ENCODE measurements around the gene BATF2. TPM values are rescaled to one million over a fixed set of nuclear protein-coding genes. Genes with fewer than 3 reads are reported as not detected.
A peak's percentile ranks its signal among the peaks of the same experiment; 100 is the strongest.

BATF2 gene, protein sequence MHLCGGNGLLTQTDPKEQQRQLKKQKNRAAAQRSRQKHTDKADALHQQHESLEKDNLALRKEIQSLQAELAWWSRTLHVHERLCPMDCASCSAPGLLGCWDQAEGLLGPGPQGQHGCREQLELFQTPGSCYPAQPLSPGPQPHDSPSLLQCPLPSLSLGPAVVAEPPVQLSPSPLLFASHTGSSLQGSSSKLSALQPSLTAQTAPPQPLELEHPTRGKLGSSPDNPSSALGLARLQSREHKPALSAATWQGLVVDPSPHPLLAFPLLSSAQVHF
- total RNA-seq: 10 to 100 TPM in 1 of 8 experiments, 1 to 10 TPM in 4, under 1 TPM in 3; 0.22 to 15.8 (median 1.1) TPM

DNA sequence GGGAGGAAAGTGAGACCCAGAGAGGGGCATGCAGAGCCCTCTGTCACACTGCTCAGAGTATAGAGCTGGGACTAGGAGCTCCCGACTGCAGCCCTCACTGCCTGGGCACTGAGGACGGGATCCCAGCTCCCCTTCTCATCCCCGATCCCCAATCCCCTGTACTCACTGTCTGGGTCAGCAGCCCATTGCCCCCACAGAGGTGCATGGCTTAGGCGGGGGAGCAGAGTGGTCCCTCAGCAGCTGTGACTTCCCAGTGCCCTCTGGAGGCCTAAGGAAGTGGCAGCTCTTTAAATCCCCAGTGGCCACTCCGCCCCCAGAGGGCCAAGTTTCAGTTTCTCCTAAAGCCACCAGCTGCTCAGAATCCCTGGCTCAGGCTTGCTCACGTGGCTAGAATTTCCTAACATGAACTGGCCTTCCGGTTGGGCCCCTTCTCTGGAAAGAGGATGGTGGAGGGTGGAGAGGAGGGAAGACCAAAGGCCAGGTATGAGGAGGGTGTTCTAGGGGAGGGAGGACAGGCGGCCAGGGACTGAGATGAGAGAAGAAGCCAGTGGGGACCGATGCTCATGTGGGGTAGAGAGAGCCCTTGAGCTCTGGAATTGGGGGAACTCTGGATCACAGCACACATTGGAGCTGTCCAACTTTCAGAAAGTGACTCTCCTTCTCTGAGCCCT is at the start of gene BATF2:
Gene BATF2 (minus strand): TSS at position 262 of the 671 bp plus-strand sequence. CDS start 57 bp downstream, at position 205.
- in situ Hi-C loops (cut with MboI; ENCODE audit: low pct_unique_long_range_greater_than_20kb in 2 of 9, low sequenced_read_pairs in 9 of 9, unreplicated experiment in 9 of 9): no loop called here
- Histone ChIP-seq H3K4me1 (replicated peaks in 1 of 2) (peaks cover 0 to 4% of the 10 kb centered on the region in 2 donors), H3K27ac (no peak within 1 kb of the TSS), H3K4me3 (no peak within 1 kb of the TSS)
- peak; percentile 90 to 98 (median 94) for ATAC-seq (replicated peaks in 6 of 8)
- WGBS, 10 experiments: 0 to 100% (median 33%) methylated on average over 1 to 5 of the region's 9 CpGs; no CpG with 5 or more reads in 4 of the 10 experiments

DNA sequence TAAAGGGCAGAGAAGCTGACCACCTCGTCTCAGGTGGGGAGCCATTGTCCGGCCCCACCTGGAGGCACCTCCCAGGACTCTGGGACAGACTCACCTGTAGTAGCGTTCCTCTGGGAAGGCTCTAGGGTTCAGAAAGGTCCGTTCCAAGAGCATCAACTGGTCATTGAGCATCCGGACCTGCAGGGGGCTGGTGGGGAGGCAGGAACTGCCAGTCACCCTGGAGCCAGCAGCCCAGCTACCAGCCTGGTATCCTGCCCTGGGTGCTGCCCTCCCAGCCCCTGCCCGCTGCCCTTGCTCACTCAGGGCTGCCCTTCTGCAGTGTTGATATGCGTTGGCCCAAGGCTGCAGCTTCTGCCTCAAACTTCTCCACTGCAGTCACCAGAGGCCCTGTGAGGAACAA is 49.0 kb upstream of the BATF2 start:
- in situ Hi-C loops (cut with MboI; ENCODE audit: low pct_unique_long_range_greater_than_20kb in 2 of 9, low sequenced_read_pairs in 9 of 9, unreplicated experiment in 9 of 9): no loop called here
- H3K4me3 ChIP-seq: no peak overlapping the region
- WGBS, 10 experiments: 83 to 100% (median 100%) methylated on average over 1 to 2 of the region's 7 CpGs; no CpG with 5 or more reads in 7 of the 10 experiments
- H3K4me1 ChIP-seq (replicated peaks in 1 of 2): peaks cover 7 to 8% of the 10 kb centered on the region in 2 donors
- no peak for ATAC-seq (replicated peaks in 6 of 8)
- H3K27ac ChIP-seq: no peak overlapping the region

DNA sequence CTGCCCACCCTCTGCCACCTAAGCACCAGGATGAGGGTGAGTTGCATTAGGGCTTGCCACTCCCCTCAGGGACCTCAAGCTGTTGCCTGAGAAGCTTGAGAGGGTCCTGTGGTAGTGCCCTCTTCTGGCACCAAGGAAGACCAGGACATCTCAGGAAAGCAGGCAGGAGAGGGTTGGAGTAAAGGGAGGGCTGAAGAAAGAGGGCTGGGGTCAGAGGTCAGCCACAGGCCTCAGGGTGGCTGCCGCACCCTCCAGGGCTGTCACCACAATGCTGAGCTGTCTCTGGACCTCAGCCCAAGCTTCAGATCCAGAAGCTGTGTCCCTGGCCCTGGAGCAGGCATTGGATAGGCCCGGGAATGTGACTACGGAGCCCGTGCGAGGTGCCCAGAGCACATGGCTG is 48.3 kb upstream of the BATF2 start:
- H3K4me3 ChIP-seq: no peak overlapping the region
- WGBS, 10 experiments: 97% methylated on average over 4 of the region's 5 CpGs; no CpG with 5 or more reads in 9 of the 10 experiments
- no peak for ATAC-seq (replicated peaks in 6 of 8)
- H3K27ac ChIP-seq: no peak overlapping the region
- peaks cover 7 to 8% of the 10 kb centered on the region in 2 donors for H3K4me1 ChIP-seq (replicated peaks in 1 of 2)
- in situ Hi-C loops (cut with MboI; ENCODE audit: low pct_unique_long_range_greater_than_20kb in 2 of 9, low sequenced_read_pairs in 9 of 9, unreplicated experiment in 9 of 9): no loop called here

DNA sequence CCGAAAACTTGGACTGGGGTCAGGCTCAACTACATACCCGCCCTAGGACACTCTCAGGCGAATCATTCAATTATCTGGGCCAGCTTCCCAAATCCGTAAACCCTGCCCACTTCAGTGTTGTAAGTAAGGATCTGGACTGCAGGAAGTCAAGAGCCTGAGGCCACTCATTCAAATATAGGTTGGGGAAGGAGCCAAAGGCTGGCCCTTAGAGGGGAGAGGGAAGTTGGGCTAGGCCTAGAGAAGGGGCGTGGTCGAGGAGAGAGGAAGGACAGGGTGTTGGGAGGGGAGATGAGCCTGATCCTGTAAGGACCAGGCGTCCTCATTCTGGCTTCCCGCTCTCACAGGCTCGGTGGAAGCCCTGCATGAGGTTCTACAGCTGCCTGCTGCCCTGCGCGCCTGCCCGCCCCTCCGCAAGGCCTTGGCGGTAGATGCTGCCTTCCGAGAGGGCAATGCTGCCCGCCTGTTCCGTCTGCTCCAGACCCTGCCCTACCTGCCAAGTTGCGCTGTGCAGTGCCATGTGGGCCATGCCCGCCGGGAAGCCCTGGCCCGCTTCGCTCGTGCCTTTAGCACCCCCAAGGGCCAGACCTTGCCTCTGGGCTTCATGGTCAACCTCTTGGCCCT is 47.2 kb upstream of the BATF2 start:
- Histone ChIP-seq H3K27ac (no peak overlapping the region), H3K4me3 (no peak overlapping the region), H3K4me1 (replicated peaks in 1 of 2) (peaks cover 7 to 8% of the 10 kb centered on the region in 2 donors)
- 34 to 100% (median 85%) methylated on average over 1 to 15 of the region's 23 CpGs; no CpG with 5 or more reads in 2 of the 10 experiments for WGBS, 10 experiments
- in situ Hi-C loops (cut with MboI; ENCODE audit: low pct_unique_long_range_greater_than_20kb in 2 of 9, low sequenced_read_pairs in 9 of 9, unreplicated experiment in 9 of 9): no loop called here
- peak in 3 of 8 experiments; percentile 0 to 26 (median 1) for ATAC-seq (replicated peaks in 6 of 8)

DNA sequence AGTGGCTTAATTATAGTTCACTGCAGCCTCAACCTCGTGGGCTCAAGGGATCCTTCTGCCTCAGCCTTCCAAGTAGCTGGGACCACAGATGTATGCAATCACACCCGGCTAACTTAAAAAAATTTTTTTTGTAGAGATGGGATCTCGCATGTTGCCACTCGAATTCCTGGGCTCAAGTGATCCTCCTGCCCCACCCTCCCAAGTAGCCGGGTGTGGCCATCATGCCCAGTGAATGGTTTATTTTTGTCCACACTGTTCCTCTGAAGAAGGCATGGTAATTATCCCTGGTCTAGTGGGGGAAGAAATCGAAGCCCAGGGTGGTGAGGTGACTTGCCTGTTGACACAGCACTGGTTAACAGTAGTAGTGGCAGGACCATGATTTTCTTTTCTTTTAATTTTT is 46.1 kb upstream of the BATF2 start:
- in situ Hi-C loops (cut with MboI; ENCODE audit: low pct_unique_long_range_greater_than_20kb in 2 of 9, low sequenced_read_pairs in 9 of 9, unreplicated experiment in 9 of 9): no loop called here
- Histone ChIP-seq H3K4me3 (no peak overlapping the region), H3K4me1 (replicated peaks in 1 of 2) (peaks cover 7 to 8% of the 10 kb centered on the region in 2 donors), H3K27ac (no peak overlapping the region)
- WGBS, 10 experiments: 23 to 100% (median 83%) methylated on average over 1 to 6 of the region's 6 CpGs; no CpG with 5 or more reads in 3 of the 10 experiments
- ATAC-seq (replicated peaks in 6 of 8): no peak

DNA sequence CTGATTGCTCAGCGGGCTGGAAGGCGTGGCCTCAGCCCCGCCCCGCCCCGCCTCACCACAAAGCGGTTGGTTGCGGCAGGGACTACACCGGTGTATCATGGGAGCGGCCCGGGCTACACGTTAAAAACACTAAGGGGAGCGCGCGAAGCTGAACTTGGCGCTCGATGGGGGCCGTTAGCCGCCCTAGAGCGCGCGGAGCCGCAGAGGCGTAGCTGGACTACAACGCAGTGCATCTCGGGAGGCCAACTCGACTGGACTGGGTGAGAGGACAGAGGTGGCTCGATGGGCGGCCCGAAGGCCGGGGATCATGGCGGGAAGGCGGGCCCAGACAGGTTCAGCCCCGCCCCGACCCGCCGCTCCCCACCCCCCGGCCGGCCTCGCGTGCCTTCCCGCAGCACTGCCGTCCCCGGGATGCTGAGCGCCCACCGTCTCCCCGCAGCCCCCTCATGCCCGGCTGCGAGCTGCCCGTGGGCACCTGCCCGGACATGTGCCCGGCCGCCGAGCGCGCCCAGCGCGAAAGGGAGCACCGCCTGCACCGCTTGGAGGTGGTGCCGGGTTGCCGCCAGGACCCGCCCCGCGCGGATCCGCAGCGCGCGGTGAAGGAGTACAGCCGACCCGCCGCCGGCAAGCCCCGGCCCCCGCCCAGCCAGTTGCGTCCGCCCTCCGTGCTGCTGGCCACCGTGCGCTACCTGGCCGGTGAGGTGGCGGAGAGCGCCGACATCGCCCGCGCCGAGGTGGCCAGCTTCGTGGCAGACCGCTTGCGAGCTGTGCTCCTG is 44.3 kb upstream of the BATF2 start, which contains the start of gene SAC3D1:
Gene SAC3D1 (plus strand): TSS at position 364 of the 776 bp plus-strand sequence. CDS start 83 bp downstream, at position 447.
- in situ Hi-C loops (cut with MboI; ENCODE audit: low pct_unique_long_range_greater_than_20kb in 2 of 9, low sequenced_read_pairs in 9 of 9, unreplicated experiment in 9 of 9): no loop called here
- Histone ChIP-seq H3K4me1 (replicated peaks in 1 of 2) (peaks cover 7 to 8% of the 10 kb centered on the region in 2 donors), H3K4me3 (peak within 1 kb of the TSS; percentile 60 to 82 (median 80)), H3K27ac (peak within 1 kb of the TSS; percentile 82 to 87)
- peak; percentile 84 to 94 (median 93) for ATAC-seq (replicated peaks in 6 of 8)
- 0 to 1% (median 0%) methylated on average over 1 to 15 of the region's 91 CpGs; no CpG with 5 or more reads in 6 of the 10 experiments for WGBS, 10 experiments

DNA sequence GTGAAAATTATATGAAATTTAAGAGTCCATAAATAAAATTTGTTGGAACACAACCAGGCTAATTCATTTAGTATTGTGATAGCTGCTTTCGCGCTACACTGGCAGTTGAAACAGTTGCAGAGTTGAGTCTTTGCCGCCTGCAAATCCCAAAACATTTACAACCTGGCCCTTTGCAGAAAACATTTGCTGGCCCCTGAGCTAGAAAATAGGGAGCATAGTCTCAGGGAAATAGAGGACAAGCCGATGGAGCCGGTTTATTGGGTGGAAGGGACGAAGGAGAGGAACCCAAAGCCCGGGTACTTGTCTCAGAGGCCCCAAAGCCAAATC is 43.7 kb upstream of the BATF2 start:
- peak overlapping the region; percentile 82 to 87 for H3K27ac ChIP-seq
- H3K4me1 ChIP-seq (replicated peaks in 1 of 2): peaks cover 7 to 8% of the 10 kb centered on the region in 2 donors
- WGBS, 10 experiments: 18 to 92% (median 47%) methylated on average over 2 to 5 of the region's 7 CpGs; no CpG with 5 or more reads in 2 of the 10 experiments
- H3K4me3 ChIP-seq: peak overlapping the region; percentile 60 to 82 (median 80)
- ATAC-seq (replicated peaks in 6 of 8): no peak
- in situ Hi-C loops (cut with MboI; ENCODE audit: low pct_unique_long_range_greater_than_20kb in 2 of 9, low sequenced_read_pairs in 9 of 9, unreplicated experiment in 9 of 9): no loop called here

DNA sequence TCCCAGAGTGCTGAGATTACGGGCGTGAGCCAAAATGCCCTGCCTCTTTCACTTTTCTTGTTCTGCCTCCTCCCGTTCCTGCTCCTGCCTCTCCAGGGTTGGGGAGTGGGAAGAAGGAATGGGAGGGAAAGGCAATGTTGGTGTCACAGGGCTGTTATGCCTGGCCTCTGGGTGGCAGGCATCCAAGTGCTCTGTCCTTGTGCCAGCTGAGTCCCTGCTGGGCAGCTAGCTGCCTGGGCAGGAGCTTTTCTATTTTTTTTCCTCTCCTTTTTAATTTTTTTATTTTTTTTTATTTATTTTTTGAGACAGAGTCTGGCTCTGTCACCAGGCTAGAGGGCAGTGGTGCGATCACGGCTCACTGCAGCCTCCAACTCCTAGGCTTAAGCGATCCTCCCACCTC is 40.2 kb upstream of the BATF2 start:
- WGBS, 10 experiments: 80 to 100% (median 95%) methylated on average over 1 to 6 of the region's 6 CpGs; no CpG with 5 or more reads in 5 of the 10 experiments
- H3K27ac ChIP-seq: no peak overlapping the region

DNA sequence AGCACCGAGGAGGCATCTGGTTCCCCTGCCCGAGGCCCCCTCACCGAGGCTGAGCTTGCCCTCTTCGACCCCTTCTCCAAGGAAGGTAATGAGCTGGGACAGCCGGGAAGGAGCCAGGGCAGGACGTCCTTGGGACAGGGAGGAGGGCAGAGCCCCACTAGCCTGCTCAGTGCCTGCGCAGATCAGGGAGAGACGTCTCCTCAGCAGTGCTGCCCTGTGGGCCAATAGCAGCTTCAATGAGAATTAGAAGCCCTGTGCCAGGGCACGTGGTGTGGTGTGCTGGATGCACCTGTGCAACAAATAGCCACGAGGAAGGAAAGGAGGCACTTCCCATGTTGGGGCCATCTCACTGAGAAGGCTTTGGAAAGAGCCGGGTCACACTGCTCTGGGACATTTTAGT is 38.8 kb upstream of the BATF2 start:
- WGBS, 10 experiments: 0 to 100% (median 45%) methylated on average over 1 to 7 of the region's 11 CpGs; no CpG with 5 or more reads in 4 of the 10 experiments
- no peak overlapping the region for H3K27ac ChIP-seq
- H3K4me3 ChIP-seq: no peak overlapping the region
- H3K4me1 ChIP-seq (replicated peaks in 1 of 2): no peaks in the 10 kb centered on the region
- in situ Hi-C loops (cut with MboI; ENCODE audit: low pct_unique_long_range_greater_than_20kb in 2 of 9, low sequenced_read_pairs in 9 of 9, unreplicated experiment in 9 of 9): no loop called here
- no peak for ATAC-seq (replicated peaks in 6 of 8)

More for the DNA sequence above, 40.2 kb upstream of the BATF2 start:
- no peak for ATAC-seq (replicated peaks in 6 of 8)
- in situ Hi-C loops (cut with MboI; ENCODE audit: low pct_unique_long_range_greater_than_20kb in 2 of 9, low sequenced_read_pairs in 9 of 9, unreplicated experiment in 9 of 9): no loop called here
- peaks cover under 1% of the 10 kb centered on the region in 2 donors for H3K4me1 ChIP-seq (replicated peaks in 1 of 2)
- no peak overlapping the region for H3K4me3 ChIP-seq

DNA sequence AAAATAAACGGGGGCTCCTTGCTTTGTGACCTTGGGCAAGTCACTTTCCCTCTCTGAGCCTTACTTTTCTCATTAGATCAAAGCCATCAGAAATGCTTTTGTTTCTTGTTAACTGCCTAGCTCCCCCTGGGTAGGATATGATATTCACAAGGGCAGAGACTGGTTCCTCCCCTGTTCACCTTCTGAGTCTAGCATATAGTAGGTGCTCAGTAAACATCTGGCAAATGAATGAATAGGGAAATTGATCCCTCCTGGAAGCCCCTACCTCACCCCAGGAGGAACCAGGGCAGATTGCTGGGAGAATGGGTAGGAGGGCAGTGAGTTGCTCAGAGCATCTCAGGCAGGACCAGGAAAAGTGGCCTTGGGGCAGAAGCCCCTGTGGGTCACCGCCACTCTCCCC is 37.7 kb upstream of the BATF2 start:
- WGBS, 10 experiments: 78 to 100% (median 92%) methylated on average over 1 to 2 of the region's 2 CpGs; no CpG with 5 or more reads in 5 of the 10 experiments
- no peak overlapping the region for H3K27ac ChIP-seq
- H3K4me1 ChIP-seq (replicated peaks in 1 of 2): no peaks in the 10 kb centered on the region
- in situ Hi-C loops (cut with MboI; ENCODE audit: low pct_unique_long_range_greater_than_20kb in 2 of 9, low sequenced_read_pairs in 9 of 9, unreplicated experiment in 9 of 9): no loop called here
- no peak for ATAC-seq (replicated peaks in 6 of 8)
- no peak overlapping the region for H3K4me3 ChIP-seq

DNA sequence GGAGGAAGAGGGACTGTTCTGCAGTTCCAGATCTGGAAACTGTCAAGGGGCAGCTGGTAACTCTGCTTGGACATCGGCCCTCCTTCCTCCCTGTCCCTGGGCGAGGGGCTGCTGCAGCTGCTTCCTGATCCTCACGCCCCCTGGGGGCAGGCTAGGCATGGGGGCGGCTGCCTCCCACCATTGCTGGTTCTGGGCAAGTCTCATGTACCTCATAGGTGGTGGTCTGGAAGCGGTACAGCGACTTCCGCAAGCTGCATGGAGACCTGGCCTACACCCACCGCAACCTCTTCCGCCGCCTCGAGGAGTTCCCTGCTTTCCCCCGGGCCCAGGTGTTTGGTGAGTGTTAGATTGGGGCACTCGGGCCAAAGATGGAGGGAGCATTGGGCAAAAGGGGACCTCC is 35.4 kb upstream of the BATF2 start:
- Histone ChIP-seq H3K4me1 (replicated peaks in 1 of 2) (peaks cover 0 to 2% of the 10 kb centered on the region in 2 donors), H3K27ac (no peak overlapping the region), H3K4me3 (no peak overlapping the region)
- 20 to 100% (median 46%) methylated on average over 1 to 4 of the region's 13 CpGs; no CpG with 5 or more reads in 6 of the 10 experiments for WGBS, 10 experiments
- in situ Hi-C loops (cut with MboI; ENCODE audit: low pct_unique_long_range_greater_than_20kb in 2 of 9, low sequenced_read_pairs in 9 of 9, unreplicated experiment in 9 of 9): no loop called here
- no peak for ATAC-seq (replicated peaks in 6 of 8)

DNA sequence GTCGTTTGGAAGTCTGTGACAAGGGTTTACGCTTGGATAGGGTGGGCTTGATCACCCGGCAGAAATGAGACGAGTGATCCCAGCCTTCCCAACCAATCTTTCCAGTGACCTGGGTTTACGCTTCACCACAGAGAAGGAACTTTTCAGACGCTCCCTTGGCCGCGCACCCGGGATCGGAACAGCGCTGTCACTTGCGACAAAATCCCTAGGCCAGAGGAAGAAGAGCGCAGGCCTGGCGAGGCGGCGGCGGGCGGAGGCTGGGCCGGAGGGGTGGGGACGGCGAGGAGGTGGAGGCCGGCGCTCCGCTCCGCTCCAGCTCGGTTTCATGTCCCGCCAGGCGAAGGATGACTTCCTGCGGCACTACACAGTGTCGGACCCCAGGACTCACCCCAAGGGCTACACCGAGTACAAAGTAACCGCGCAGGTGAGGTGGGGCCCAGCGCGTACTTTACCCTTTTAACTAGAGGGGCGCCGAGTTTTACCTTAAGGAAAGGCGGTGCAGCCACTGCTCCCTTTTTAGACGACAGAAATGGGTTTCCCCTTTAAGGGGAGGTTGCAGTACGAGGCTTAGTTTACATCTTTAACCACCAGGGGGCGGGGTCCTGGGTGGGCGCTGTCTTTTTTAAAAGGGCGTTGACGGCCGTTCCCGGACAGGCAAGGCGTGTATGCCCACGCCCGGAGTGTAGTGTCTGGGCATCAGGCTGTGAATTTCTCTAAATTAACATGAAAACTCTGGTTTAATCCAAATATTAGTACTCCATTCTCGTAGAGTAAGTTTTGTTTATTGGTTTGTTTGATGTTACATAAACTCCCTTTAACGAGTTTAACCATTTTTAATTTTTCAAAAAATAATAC is 30.7 kb upstream of the BATF2 start, which contains the start of gene SNX15:
Gene SNX15 (plus strand): TSS at position 227 of the 855 bp plus-strand sequence. CDS start 99 bp downstream, at position 326.
- WGBS, 10 experiments: 0 to 4% (median 1%) methylated on average over 2 to 38 of the region's 51 CpGs
- in situ Hi-C loops (cut with MboI; ENCODE audit: low pct_unique_long_range_greater_than_20kb in 2 of 9, low sequenced_read_pairs in 9 of 9, unreplicated experiment in 9 of 9): no loop called here
- peak; percentile 95 to 98 (median 97) for ATAC-seq (replicated peaks in 6 of 8)
- peak within 1 kb of the TSS; percentile 86 to 89 for H3K27ac ChIP-seq
- peaks cover 3 to 5% of the 10 kb centered on the region in 2 donors for H3K4me1 ChIP-seq (replicated peaks in 1 of 2)
- peak within 1 kb of the TSS; percentile 62 to 91 (median 67) for H3K4me3 ChIP-seq
